ENCODE measurements around the gene HCN1.
"Not testable (repeated sequence)": the region's sequence is repeated elsewhere in the genome, so short reads cannot be mapped to it uniquely, and the experiment has no call there.

DNA sequence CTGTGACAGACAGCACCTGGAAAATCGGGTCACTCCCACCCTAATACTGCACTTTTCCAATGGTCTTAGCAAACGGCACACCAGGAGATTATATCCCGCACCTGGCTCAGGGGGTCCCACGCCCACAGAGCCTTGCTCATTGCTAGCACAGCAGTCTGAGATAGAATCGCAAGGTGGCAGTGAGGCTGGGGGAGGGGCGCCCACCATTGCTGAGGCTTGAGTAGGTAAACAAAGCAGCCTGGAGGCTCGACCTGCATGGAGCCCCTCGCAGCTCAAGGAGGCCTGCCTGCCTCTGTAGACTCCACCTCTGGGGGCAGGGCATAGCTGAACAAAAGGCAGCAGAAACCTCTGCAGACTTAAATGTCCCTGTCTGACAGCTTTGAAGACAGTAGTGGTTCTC is 383.6 kb downstream of the HCN1 start:
- TF ChIP-seq, protein P1, sequence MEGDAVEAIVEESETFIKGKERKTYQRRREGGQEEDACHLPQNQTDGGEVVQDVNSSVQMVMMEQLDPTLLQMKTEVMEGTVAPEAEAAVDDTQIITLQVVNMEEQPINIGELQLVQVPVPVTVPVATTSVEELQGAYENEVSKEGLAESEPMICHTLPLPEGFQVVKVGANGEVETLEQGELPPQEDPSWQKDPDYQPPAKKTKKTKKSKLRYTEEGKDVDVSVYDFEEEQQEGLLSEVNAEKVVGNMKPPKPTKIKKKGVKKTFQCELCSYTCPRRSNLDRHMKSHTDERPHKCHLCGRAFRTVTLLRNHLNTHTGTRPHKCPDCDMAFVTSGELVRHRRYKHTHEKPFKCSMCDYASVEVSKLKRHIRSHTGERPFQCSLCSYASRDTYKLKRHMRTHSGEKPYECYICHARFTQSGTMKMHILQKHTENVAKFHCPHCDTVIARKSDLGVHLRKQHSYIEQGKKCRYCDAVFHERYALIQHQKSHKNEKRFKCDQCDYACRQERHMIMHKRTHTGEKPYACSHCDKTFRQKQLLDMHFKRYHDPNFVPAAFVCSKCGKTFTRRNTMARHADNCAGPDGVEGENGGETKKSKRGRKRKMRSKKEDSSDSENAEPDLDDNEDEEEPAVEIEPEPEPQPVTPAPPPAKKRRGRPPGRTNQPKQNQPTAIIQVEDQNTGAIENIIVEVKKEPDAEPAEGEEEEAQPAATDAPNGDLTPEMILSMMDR (IDR thresholded peaks at IDR 0.05) = not testable (repeated sequence)
- not testable (repeated sequence) for TF ChIP-seq POLR2A (IDR thresholded peaks at IDR 0.05)
